ENCODE measurements around the gene ROBO2.

Gene ROBO2

GRCh38 chr3:77146004-77146403 lies 106.1 kb downstream of the ROBO2 start:
- Histone ChIP-seq H3K27me3 (replicated peaks; ENCODE audit: control insufficient read depth, insufficient read depth, low read length, poor library complexity, severe bottlenecking) (no peaks in the 10 kb centered on the region), H3K27ac (ENCODE audit: insufficient read depth, low read length, poor library complexity, severe bottlenecking) (no peak overlapping the region), H3K4me3 (ENCODE audit: insufficient read depth, low read depth, low read length, poor library complexity, severe bottlenecking) (no peak overlapping the region), H3K4me1 (ENCODE audit: control insufficient read depth, insufficient read depth, low read length, poor library complexity, severe bottlenecking) (no peaks in the 10 kb centered on the region), H3K9me3 (ENCODE audit: control insufficient read depth, low read length) (no peaks in the 10 kb centered on the region), H3K36me3 (ENCODE audit: control insufficient read depth, insufficient read depth, low read length) (no peaks in the 10 kb centered on the region)
- DNase-seq: no peak

- Histone ChIP-seq H3K27ac (ENCODE audit: insufficient read depth, low read length, poor library complexity, severe bottlenecking) (no peak overlapping the region), H3K4me1 (ENCODE audit: control insufficient read depth, insufficient read depth, low read length, poor library complexity, severe bottlenecking) (no peaks in the 10 kb centered on the region), H3K9me3 (ENCODE audit: control insufficient read depth, low read length) (no peaks in the 10 kb centered on the region), H3K4me3 (ENCODE audit: insufficient read depth, low read depth, low read length, poor library complexity, severe bottlenecking) (no peak overlapping the region), H3K36me3 (ENCODE audit: control insufficient read depth, insufficient read depth, low read length) (no peaks in the 10 kb centered on the region), H3K27me3 (replicated peaks; ENCODE audit: control insufficient read depth, insufficient read depth, low read length, poor library complexity, severe bottlenecking) (no peaks in the 10 kb centered on the region)
- DNase-seq: no peak
Measured at GRCh38 chr3:77147836-77148578, 108.1 kb downstream of the ROBO2 start.

- no peak overlapping the region for H3K4me3 ChIP-seq (ENCODE audit: insufficient read depth, low read depth, low read length, poor library complexity, severe bottlenecking)
- H3K27me3 ChIP-seq (replicated peaks; ENCODE audit: control insufficient read depth, insufficient read depth, low read length, poor library complexity, severe bottlenecking): no peaks in the 10 kb centered on the region
- no peaks in the 10 kb centered on the region for H3K9me3 ChIP-seq (ENCODE audit: control insufficient read depth, low read length)
- DNase-seq: no peak
- no peaks in the 10 kb centered on the region for H3K36me3 ChIP-seq (ENCODE audit: control insufficient read depth, insufficient read depth, low read length)
- no peak overlapping the region for H3K27ac ChIP-seq (ENCODE audit: insufficient read depth, low read length, poor library complexity, severe bottlenecking)
- no peaks in the 10 kb centered on the region for H3K4me1 ChIP-seq (ENCODE audit: control insufficient read depth, insufficient read depth, low read length, poor library complexity, severe bottlenecking)
Measured at GRCh38 chr3:77149382-77149781, 109.5 kb downstream of the ROBO2 start.

DNA sequence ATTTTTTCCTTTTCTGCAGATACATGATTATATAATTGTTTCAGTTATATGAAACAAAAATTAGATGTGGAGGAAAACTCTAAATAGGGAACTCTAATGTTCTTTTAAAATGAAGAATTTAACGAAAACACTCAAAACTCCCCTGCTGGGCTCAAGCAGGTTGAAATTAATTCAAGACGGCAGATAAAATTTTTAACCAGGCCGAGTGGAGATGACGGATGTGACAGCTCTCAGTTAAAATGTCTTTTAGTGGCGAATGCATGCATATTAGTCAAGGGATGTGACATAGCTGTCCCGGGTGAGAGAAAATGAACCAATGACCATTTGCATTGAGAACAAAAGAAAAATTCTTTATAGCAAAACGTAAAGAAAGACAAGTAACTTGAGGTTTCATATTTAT lies 110.1 kb downstream of the ROBO2 start:
- Histone ChIP-seq H3K27me3 (replicated peaks; ENCODE audit: control insufficient read depth, insufficient read depth, low read length, poor library complexity, severe bottlenecking) (no peaks in the 10 kb centered on the region), H3K4me1 (ENCODE audit: control insufficient read depth, insufficient read depth, low read length, poor library complexity, severe bottlenecking) (no peaks in the 10 kb centered on the region), H3K4me3 (ENCODE audit: insufficient read depth, low read depth, low read length, poor library complexity, severe bottlenecking) (no peak overlapping the region), H3K36me3 (ENCODE audit: control insufficient read depth, insufficient read depth, low read length) (no peaks in the 10 kb centered on the region), H3K9me3 (ENCODE audit: control insufficient read depth, low read length) (no peaks in the 10 kb centered on the region), H3K27ac (ENCODE audit: insufficient read depth, low read length, poor library complexity, severe bottlenecking) (no peak overlapping the region)
- no peak for DNase-seq

- Histone ChIP-seq H3K27me3 (replicated peaks; ENCODE audit: control insufficient read depth, insufficient read depth, low read length, poor library complexity, severe bottlenecking) (no peaks in the 10 kb centered on the region), H3K36me3 (ENCODE audit: control insufficient read depth, insufficient read depth, low read length) (no peaks in the 10 kb centered on the region), H3K9me3 (ENCODE audit: control insufficient read depth, low read length) (no peaks in the 10 kb centered on the region), H3K27ac (ENCODE audit: insufficient read depth, low read length, poor library complexity, severe bottlenecking) (no peak overlapping the region), H3K4me3 (ENCODE audit: insufficient read depth, low read depth, low read length, poor library complexity, severe bottlenecking) (no peak overlapping the region), H3K4me1 (ENCODE audit: control insufficient read depth, insufficient read depth, low read length, poor library complexity, severe bottlenecking) (no peaks in the 10 kb centered on the region)
- no peak for DNase-seq
Measured at GRCh38 chr3:77150759-77151158, 110.9 kb downstream of the ROBO2 start.

- Histone ChIP-seq H3K4me1 (ENCODE audit: control insufficient read depth, insufficient read depth, low read length, poor library complexity, severe bottlenecking) (no peaks in the 10 kb centered on the region), H3K36me3 (ENCODE audit: control insufficient read depth, insufficient read depth, low read length) (no peaks in the 10 kb centered on the region), H3K27me3 (replicated peaks; ENCODE audit: control insufficient read depth, insufficient read depth, low read length, poor library complexity, severe bottlenecking) (no peaks in the 10 kb centered on the region), H3K27ac (ENCODE audit: insufficient read depth, low read length, poor library complexity, severe bottlenecking) (no peak overlapping the region), H3K4me3 (ENCODE audit: insufficient read depth, low read depth, low read length, poor library complexity, severe bottlenecking) (no peak overlapping the region), H3K9me3 (ENCODE audit: control insufficient read depth, low read length) (no peaks in the 10 kb centered on the region)
- no peak for DNase-seq
Measured at GRCh38 chr3:77158730-77159581, 119.1 kb downstream of the ROBO2 start.

- Histone ChIP-seq H3K27ac (ENCODE audit: insufficient read depth, low read length, poor library complexity, severe bottlenecking) (no peak overlapping the region), H3K4me1 (ENCODE audit: control insufficient read depth, insufficient read depth, low read length, poor library complexity, severe bottlenecking) (no peaks in the 10 kb centered on the region), H3K36me3 (ENCODE audit: control insufficient read depth, insufficient read depth, low read length) (no peaks in the 10 kb centered on the region), H3K4me3 (ENCODE audit: insufficient read depth, low read depth, low read length, poor library complexity, severe bottlenecking) (no peak overlapping the region), H3K27me3 (replicated peaks; ENCODE audit: control insufficient read depth, insufficient read depth, low read length, poor library complexity, severe bottlenecking) (no peaks in the 10 kb centered on the region), H3K9me3 (ENCODE audit: control insufficient read depth, low read length) (no peaks in the 10 kb centered on the region)
- no peak for DNase-seq
Measured at GRCh38 chr3:77160931-77161497, 121.1 kb downstream of the ROBO2 start.

GRCh38 chr3:77169823-77170222 lies 129.9 kb downstream of the ROBO2 start:
- Histone ChIP-seq H3K9me3 (ENCODE audit: control insufficient read depth, low read length) (no peaks in the 10 kb centered on the region), H3K27ac (ENCODE audit: insufficient read depth, low read length, poor library complexity, severe bottlenecking) (no peak overlapping the region), H3K36me3 (ENCODE audit: control insufficient read depth, insufficient read depth, low read length) (no peaks in the 10 kb centered on the region), H3K4me1 (ENCODE audit: control insufficient read depth, insufficient read depth, low read length, poor library complexity, severe bottlenecking) (no peaks in the 10 kb centered on the region), H3K27me3 (replicated peaks; ENCODE audit: control insufficient read depth, insufficient read depth, low read length, poor library complexity, severe bottlenecking) (no peaks in the 10 kb centered on the region), H3K4me3 (ENCODE audit: insufficient read depth, low read depth, low read length, poor library complexity, severe bottlenecking) (no peak overlapping the region)
- no peak for DNase-seq

DNA sequence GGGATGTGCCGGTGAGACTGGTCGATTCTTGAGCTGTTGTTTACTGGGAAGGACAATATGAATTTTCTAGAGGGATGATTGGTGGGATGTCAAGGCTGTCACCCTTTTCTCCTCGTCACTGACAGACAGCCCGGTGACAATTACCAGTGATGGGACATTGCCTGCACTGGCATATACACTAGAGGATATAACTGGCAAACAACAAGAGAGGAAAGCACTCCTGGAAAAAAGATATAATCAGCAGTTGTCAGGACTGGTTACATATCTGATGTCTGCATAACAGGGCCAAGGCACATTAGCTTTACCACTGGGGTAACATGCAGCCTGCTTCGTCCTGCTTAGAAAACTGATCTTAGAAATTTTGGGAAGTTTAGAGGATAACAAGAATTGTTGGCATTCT lies 131.1 kb downstream of the ROBO2 start:
- DNase-seq: no peak
- H3K27me3 ChIP-seq (replicated peaks; ENCODE audit: control insufficient read depth, insufficient read depth, low read length, poor library complexity, severe bottlenecking): no peaks in the 10 kb centered on the region

GRCh38 chr3:77179762-77180161 lies 139.9 kb downstream of the ROBO2 start:
- no peak overlapping the region for H3K27ac ChIP-seq (ENCODE audit: insufficient read depth, low read length, poor library complexity, severe bottlenecking)
- no peaks in the 10 kb centered on the region for H3K9me3 ChIP-seq (ENCODE audit: control insufficient read depth, low read length)
- H3K27me3 ChIP-seq (replicated peaks; ENCODE audit: control insufficient read depth, insufficient read depth, low read length, poor library complexity, severe bottlenecking): no peaks in the 10 kb centered on the region
- H3K4me3 ChIP-seq (ENCODE audit: insufficient read depth, low read depth, low read length, poor library complexity, severe bottlenecking): no peak overlapping the region
- H3K36me3 ChIP-seq (ENCODE audit: control insufficient read depth, insufficient read depth, low read length): no peaks in the 10 kb centered on the region
- no peaks in the 10 kb centered on the region for H3K4me1 ChIP-seq (ENCODE audit: control insufficient read depth, insufficient read depth, low read length, poor library complexity, severe bottlenecking)
- no peak for DNase-seq

More for the DNA sequence above, 131.1 kb downstream of the ROBO2 start:
- H3K9me3 ChIP-seq (ENCODE audit: control insufficient read depth, low read length): no peaks in the 10 kb centered on the region
- H3K4me1 ChIP-seq (ENCODE audit: control insufficient read depth, insufficient read depth, low read length, poor library complexity, severe bottlenecking): no peaks in the 10 kb centered on the region
- H3K27ac ChIP-seq (ENCODE audit: insufficient read depth, low read length, poor library complexity, severe bottlenecking): no peak overlapping the region
- no peak overlapping the region for H3K4me3 ChIP-seq (ENCODE audit: insufficient read depth, low read depth, low read length, poor library complexity, severe bottlenecking)
- H3K36me3 ChIP-seq (ENCODE audit: control insufficient read depth, insufficient read depth, low read length): no peaks in the 10 kb centered on the region
